Liver (tissue), 9 donors: Measurements from ENCODE around the gene FLVCR2. TPM values are rescaled to one million over a fixed set of nuclear protein-coding genes. Genes with fewer than 3 reads are reported as not detected.
A peak's percentile ranks its signal among the peaks of the same experiment; 100 is the strongest.

Experiments used
- DNase-seq: peaks from one replicate; pipeline ENCODE4 v3.0.0-alpha.2; 2017; ENCODE audit warnings: low spot score
- H3K27ac ChIP-seq, 2 donors: one replicate each; pipeline ENCODE4 v1.7.0; 2013; ENCODE audit warnings: inconsistent platforms in 2 of 2, low read length in 2 of 2, control low read depth in 1 of 2, low read depth in 1 of 2, mild to moderate bottlenecking in 1 of 2
- H3K27me3 ChIP-seq, 4 donors: one replicate each; pipeline versions ENCODE4 v1.6.1 to v1.7.0; 2013; ENCODE audit warnings: low read length in 3 of 4, inconsistent platforms in 1 of 4, mild to moderate bottlenecking in 1 of 4, moderate library complexity in 1 of 4; ENCODE audit not compliant: control insufficient read depth in 4 of 4, insufficient read depth in 4 of 4
- H3K36me3 ChIP-seq, 4 donors: one replicate each; pipeline versions ENCODE4 v1.6.1 to v1.7.0; 2013; ENCODE audit warnings: low read length in 3 of 4, mild to moderate bottlenecking in 3 of 4, low read depth in 1 of 4, moderate library complexity in 1 of 4; ENCODE audit not compliant: control insufficient read depth in 4 of 4, insufficient read depth in 3 of 4
- H3K4me1 ChIP-seq, 4 donors: one replicate each; pipeline versions ENCODE4 v1.6.1 to v1.7.0; 2013; ENCODE audit warnings: low read length in 3 of 4, mild to moderate bottlenecking in 3 of 4, moderate library complexity in 1 of 4; ENCODE audit not compliant: control insufficient read depth in 4 of 4, insufficient read depth in 4 of 4
- H3K4me3 ChIP-seq, 3 donors: one replicate each; pipeline versions ENCODE4 v1.6.1 to v1.7.0; 2013; ENCODE audit warnings: low read length in 3 of 3, control low read depth in 1 of 3, low read depth in 1 of 3, mild to moderate bottlenecking in 1 of 3
- H3K9ac ChIP-seq, 2 donors: one replicate each; pipeline ENCODE4 v1.7.0; 2013; ENCODE audit warnings: low read length in 2 of 2, mild to moderate bottlenecking in 2 of 2, moderate library complexity in 2 of 2, control low read depth in 1 of 2, low read depth in 1 of 2
- H3K9me3 ChIP-seq, 4 donors: one replicate each; pipeline versions ENCODE4 v1.6.1 to v1.7.0; 2013; ENCODE audit warnings: low read length in 3 of 4; ENCODE audit not compliant: control insufficient read depth in 4 of 4
- EGR1 ChIP-seq, 2 donors: IDR thresholded peaks; 2 replicates each; pipeline ENCODE4 v1.6.1; 2016 to 2018; ENCODE audit warnings: antibody characterized with exemption in 2 of 2, low read depth in 2 of 2
- FOXA2 ChIP-seq: IDR thresholded peaks from 2 replicates; pipeline ENCODE4 v1.6.1; 2016; ENCODE audit warnings: antibody characterized with exemption
- GABPA ChIP-seq, 2 donors: IDR thresholded peaks in 1 of 2; conservative IDR thresholded peaks in 1 of 2; 2 replicates each; pipeline ENCODE4 v1.6.1; 2016; ENCODE audit warnings: antibody characterized with exemption in 2 of 2, mild to moderate bottlenecking in 1 of 2, moderate library complexity in 1 of 2
- HNF4A ChIP-seq, 2 donors: conservative IDR thresholded peaks; 2 replicates each; pipeline ENCODE4 v1.6.1; 2016; ENCODE audit warnings: antibody characterized with exemption in 2 of 2, mild to moderate bottlenecking in 2 of 2
- JUND ChIP-seq, 2 donors: IDR thresholded peaks; 2 replicates each; pipeline ENCODE4 v1.6.1; 2016; ENCODE audit warnings: antibody characterized with exemption in 2 of 2
- NR2F2 ChIP-seq: IDR thresholded peaks from 2 replicates; pipeline ENCODE4 v1.6.1; 2016; ENCODE audit warnings: antibody characterized with exemption
- SP1 ChIP-seq: IDR thresholded peaks from 2 replicates; pipeline ENCODE4 v1.6.1; 2018; ENCODE audit warnings: antibody characterized with exemption, mild to moderate bottlenecking
- TAF1 ChIP-seq: conservative IDR thresholded peaks from 2 replicates; pipeline ENCODE4 v1.6.1; 2016; ENCODE audit warnings: antibody characterized with exemption, mild to moderate bottlenecking
- YY1 ChIP-seq: IDR thresholded peaks from 2 replicates; pipeline ENCODE4 v1.6.1; 2016; ENCODE audit warnings: antibody characterized with exemption, mild to moderate bottlenecking
- WGBS: extraction: QIAGEN DNeasy Blood & Tissue Kit; methylation state at CpG from one replicate; pipeline ENCODE4 v1.1.7; 2013; 5-methylcytosine and 5-hydroxymethylcytosine counted together
- polyA plus RNA-seq, 2 donors: library from polyadenylated mRNA; stranded (reverse) in 1 of 2; unstranded in 1 of 2; fragments of 200-250 nt in 1 of 2; fragments of >200 nt in 1 of 2; fragmentation: Nextera tagmentation in 1 of 2; extraction: Ambion mirVana in 1 of 2; gene quantifications; one replicate each; pipeline versions ENCODE4 v1.2.1 to v1.2.3, GENCODE V29; 2013 to 2015
- total RNA-seq, 2 donors: library from RNA; depleted of rRNA; stranded (reverse); fragments of >200 nt; gene quantifications; one replicate each; pipeline ENCODE4 v1.2.3, GENCODE V29; 2014
- TF ChIP-seq, protein P1 (sequence below): fragments of 150-350 bp; IDR thresholded peaks from 2 replicates; pipeline ENCODE4 v1.5.1; 2017; ENCODE audit warnings: improper control_type of control experiment, low read depth, low read length; ENCODE audit not compliant: missing input control
- TF ChIP-seq, protein P2 (sequence below): IDR thresholded peaks from 2 replicates; pipeline ENCODE4 v1.6.1; 2016; ENCODE audit warnings: antibody characterized with exemption, mild to moderate bottlenecking
- TF ChIP-seq, protein P3 (sequence below): IDR thresholded peaks from 2 replicates; pipeline ENCODE4 v1.6.1; 2016; ENCODE audit warnings: antibody characterized with exemption
- TF ChIP-seq, protein P4 (sequence below): IDR thresholded peaks from 2 replicates; pipeline ENCODE4 v1.6.1; 2016; ENCODE audit warnings: antibody characterized with exemption
- donor health status: healthy.
- donor health status: healthy.
- donor health status: healthy.
- donor health status: healthy.
- donor health status: healthy.

Gene FLVCR2
- total and polyA plus RNA-seq, 4 donors, result 8.7 to 13.1 (median 11.3) TPM

DNA sequence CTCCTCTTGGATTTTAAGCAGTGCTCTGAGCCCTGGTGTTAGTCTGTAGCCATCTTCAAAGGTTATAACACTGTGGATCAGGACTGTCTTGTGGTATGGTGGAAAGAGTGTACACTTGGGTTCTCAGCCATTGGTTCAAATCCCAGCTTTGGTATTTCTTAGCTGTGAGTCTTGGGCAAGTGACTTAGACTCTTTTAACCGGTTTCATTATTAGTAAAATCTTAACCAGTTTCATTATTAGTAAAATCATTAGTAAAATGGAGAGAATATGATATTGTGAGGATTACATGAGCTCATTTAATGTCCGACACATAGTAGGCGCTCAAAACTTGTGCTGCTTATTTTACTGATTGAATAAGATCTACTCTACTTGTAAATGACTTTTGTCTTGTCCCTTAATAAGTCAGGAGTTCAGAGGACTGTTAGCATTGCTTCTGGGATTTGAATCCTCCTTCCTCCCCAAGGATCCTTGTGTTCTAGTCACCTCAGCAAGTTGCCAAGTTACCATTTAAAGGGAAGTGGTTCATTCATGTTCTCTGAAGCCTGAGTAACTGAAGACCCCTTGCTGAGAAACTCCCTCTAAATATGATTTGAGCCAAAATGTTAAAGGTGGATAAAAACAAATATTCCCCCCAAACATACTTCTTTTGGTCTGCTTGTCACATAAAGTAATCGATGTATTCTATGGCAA is 95.1 kb downstream of the FLVCR2 start (continued):
- TF ChIP-seq JUND (IDR thresholded peaks at IDR 0.05), result no peak
- no peak for TF ChIP-seq FOXA2

DNA sequence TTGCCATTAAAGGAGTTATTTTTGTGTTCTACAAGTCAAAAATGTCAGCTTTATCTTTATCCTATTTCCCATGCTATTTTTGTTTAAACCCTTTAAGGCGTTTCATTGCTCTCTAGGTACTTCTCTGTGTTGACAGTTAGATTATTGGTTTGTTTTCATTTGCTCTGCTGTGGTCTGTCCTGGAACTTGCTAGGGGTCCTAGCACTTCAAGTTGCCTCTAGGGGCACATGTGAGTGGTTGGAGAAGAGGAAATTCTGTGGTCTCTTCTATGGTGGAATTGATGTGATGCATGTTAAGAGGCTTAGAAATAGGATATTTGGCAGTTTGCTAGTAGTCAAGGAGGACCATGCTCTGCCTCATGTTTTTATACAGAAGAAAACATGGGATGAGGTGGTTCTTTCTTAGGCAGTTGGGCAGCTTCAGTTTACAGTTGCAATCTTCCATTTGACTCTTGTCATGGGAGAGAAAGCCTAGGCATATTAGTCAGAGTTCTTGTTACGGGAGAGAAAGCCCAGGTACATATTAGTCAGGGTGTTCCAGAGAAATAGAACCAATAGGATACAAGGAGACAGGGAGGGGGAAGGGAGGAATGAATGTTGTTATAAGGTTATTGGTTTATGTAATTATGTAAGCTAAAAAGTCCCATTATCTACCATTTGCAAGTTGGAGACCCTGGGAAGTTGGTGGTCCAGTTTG is 97.0 kb downstream of the FLVCR2 start:
- 87% methylated on average over 2 of the region's 2 CpGs for WGBS

DNA sequence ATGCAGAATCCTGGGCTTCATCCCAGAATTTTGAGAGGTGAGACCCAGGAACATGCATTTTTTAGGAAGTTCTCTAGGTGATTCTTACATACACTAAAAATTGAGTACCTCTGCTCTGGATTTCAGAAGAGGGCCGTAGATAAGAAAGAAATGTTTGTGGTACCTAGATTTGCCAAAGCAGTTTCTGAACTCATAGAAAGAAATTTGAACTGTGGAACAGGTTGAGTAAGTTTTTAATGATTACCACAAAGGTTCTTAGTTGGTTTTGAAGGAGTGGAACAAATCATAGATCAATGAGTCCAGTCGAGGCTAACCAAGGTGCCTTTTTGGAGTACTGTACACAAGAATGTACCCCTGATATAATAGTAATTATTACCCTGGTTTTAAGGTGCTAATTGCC is 107.5 kb downstream of the FLVCR2 start:
- no peak overlapping the region for H3K27ac ChIP-seq
- no peak for DNase-seq
- H3K9ac ChIP-seq, result no peak overlapping the region
- H3K27me3 ChIP-seq, result no peaks in the 10 kb centered on the region
- H3K4me1 ChIP-seq, result peaks cover 0 to 9% (median 4%) of the 10 kb centered on the region in 4 donors
- H3K36me3 ChIP-seq, result peaks cover 0 to 28% (median 14%) of the 10 kb centered on the region in 4 donors
- no peak overlapping the region for H3K4me3 ChIP-seq
- WGBS, result 36% methylated on average over 2 of the region's 2 CpGs
- no peaks in the 10 kb centered on the region for H3K9me3 ChIP-seq
- no peak for TF ChIP-seq SP1
- TF ChIP-seq HNF4A (conservative IDR thresholded peaks at IDR 0.05), result peak; percentile 3 to 34

More for the DNA sequence above, 97.0 kb downstream of the FLVCR2 start:
- Histone ChIP-seq H3K4me3 (no peak overlapping the region), H3K27me3 (no peaks in the 10 kb centered on the region), H3K36me3 (peaks cover 0 to 6% (median 2%) of the 10 kb centered on the region in 4 donors), H3K27ac (no peak overlapping the region), H3K9me3 (no peaks in the 10 kb centered on the region), H3K9ac (no peak overlapping the region), H3K4me1 (no peaks in the 10 kb centered on the region)
- no peak for DNase-seq
- TF ChIP-seq, protein P1, sequence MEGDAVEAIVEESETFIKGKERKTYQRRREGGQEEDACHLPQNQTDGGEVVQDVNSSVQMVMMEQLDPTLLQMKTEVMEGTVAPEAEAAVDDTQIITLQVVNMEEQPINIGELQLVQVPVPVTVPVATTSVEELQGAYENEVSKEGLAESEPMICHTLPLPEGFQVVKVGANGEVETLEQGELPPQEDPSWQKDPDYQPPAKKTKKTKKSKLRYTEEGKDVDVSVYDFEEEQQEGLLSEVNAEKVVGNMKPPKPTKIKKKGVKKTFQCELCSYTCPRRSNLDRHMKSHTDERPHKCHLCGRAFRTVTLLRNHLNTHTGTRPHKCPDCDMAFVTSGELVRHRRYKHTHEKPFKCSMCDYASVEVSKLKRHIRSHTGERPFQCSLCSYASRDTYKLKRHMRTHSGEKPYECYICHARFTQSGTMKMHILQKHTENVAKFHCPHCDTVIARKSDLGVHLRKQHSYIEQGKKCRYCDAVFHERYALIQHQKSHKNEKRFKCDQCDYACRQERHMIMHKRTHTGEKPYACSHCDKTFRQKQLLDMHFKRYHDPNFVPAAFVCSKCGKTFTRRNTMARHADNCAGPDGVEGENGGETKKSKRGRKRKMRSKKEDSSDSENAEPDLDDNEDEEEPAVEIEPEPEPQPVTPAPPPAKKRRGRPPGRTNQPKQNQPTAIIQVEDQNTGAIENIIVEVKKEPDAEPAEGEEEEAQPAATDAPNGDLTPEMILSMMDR, result no peak
- no peak for TF ChIP-seq TAF1
- no peak for TF ChIP-seq GABPA (IDR thresholded peaks at IDR 0.05 in 1 of 2, conservative IDR thresholded peaks at IDR 0.05 in 1 of 2)

DNA sequence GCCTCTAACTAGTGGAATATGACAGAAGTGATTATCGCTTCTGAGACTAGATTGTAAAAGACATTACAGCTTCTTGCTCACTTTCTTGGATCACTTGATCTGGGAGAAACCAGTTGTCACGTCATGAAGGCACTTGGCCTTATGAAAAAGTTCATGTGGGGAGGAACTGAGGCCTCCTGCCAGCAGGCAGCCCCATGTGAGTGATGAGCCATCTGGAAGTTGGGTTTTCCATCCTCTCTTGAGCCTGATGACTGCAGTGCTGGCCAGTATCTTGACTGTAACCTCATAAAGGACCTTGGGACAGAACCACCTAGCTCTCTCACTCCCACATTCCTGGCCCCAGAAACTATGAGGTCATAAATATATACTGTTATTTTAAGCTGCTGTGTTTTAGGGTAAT is 110.6 kb downstream of the FLVCR2 start:
- Histone ChIP-seq H3K9ac (no peak overlapping the region), H3K27me3 (no peaks in the 10 kb centered on the region), H3K27ac (no peak overlapping the region), H3K9me3 (no peaks in the 10 kb centered on the region), H3K4me1 (peaks cover 0 to 9% (median 4%) of the 10 kb centered on the region in 4 donors), H3K4me3 (no peak overlapping the region), H3K36me3 (peaks cover 0 to 31% (median 11%) of the 10 kb centered on the region in 4 donors)
- no peak for DNase-seq
- WGBS, result 89% methylated on average over 2 of the region's 2 CpGs
- no peak for TF ChIP-seq YY1
- TF ChIP-seq FOXA2, result no peak
- no peak for TF ChIP-seq TAF1
- no peak for TF ChIP-seq EGR1 (IDR thresholded peaks at IDR 0.05; ENCODE audit: low read depth in 2 of 2)
- TF ChIP-seq, protein P1, result no peak
- TF ChIP-seq, protein P2, sequence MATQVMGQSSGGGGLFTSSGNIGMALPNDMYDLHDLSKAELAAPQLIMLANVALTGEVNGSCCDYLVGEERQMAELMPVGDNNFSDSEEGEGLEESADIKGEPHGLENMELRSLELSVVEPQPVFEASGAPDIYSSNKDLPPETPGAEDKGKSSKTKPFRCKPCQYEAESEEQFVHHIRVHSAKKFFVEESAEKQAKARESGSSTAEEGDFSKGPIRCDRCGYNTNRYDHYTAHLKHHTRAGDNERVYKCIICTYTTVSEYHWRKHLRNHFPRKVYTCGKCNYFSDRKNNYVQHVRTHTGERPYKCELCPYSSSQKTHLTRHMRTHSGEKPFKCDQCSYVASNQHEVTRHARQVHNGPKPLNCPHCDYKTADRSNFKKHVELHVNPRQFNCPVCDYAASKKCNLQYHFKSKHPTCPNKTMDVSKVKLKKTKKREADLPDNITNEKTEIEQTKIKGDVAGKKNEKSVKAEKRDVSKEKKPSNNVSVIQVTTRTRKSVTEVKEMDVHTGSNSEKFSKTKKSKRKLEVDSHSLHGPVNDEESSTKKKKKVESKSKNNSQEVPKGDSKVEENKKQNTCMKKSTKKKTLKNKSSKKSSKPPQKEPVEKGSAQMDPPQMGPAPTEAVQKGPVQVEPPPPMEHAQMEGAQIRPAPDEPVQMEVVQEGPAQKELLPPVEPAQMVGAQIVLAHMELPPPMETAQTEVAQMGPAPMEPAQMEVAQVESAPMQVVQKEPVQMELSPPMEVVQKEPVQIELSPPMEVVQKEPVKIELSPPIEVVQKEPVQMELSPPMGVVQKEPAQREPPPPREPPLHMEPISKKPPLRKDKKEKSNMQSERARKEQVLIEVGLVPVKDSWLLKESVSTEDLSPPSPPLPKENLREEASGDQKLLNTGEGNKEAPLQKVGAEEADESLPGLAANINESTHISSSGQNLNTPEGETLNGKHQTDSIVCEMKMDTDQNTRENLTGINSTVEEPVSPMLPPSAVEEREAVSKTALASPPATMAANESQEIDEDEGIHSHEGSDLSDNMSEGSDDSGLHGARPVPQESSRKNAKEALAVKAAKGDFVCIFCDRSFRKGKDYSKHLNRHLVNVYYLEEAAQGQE, result no peak
- no peak for TF ChIP-seq HNF4A (conservative IDR thresholded peaks at IDR 0.05)
- TF ChIP-seq SP1, result no peak
- TF ChIP-seq, protein P3, sequence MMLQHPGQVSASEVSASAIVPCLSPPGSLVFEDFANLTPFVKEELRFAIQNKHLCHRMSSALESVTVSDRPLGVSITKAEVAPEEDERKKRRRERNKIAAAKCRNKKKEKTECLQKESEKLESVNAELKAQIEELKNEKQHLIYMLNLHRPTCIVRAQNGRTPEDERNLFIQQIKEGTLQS, result no peak
- TF ChIP-seq GABPA (IDR thresholded peaks at IDR 0.05 in 1 of 2, conservative IDR thresholded peaks at IDR 0.05 in 1 of 2), result no peak
- TF ChIP-seq, protein P4, sequence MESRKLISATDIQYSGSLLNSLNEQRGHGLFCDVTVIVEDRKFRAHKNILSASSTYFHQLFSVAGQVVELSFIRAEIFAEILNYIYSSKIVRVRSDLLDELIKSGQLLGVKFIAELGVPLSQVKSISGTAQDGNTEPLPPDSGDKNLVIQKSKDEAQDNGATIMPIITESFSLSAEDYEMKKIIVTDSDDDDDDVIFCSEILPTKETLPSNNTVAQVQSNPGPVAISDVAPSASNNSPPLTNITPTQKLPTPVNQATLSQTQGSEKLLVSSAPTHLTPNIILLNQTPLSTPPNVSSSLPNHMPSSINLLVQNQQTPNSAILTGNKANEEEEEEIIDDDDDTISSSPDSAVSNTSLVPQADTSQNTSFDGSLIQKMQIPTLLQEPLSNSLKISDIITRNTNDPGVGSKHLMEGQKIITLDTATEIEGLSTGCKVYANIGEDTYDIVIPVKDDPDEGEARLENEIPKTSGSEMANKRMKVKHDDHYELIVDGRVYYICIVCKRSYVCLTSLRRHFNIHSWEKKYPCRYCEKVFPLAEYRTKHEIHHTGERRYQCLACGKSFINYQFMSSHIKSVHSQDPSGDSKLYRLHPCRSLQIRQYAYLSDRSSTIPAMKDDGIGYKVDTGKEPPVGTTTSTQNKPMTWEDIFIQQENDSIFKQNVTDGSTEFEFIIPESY, result no peak
- no peak for TF ChIP-seq NR2F2
